Endothelial cell of umbilical vein (primary cell): Measurements from ENCODE around the gene CRTC1. TPM values are rescaled to one million over a fixed set of nuclear protein-coding genes. Genes with fewer than 3 reads are reported as not detected.

ENCODE experiments used
- BruUV-seq: library from RNA; stranded (reverse); fragments of 400-500 nt; replicated peaks from 2 replicates; lab custom pipeline; 2021; lab: Mats Ljungman, UMichigan
- CTCF ChIA-PET: fragments of 300-600, 350-600 bp; sonication (Branson Sonifier 250); formaldehyde crosslinking; loops from one replicate; lab custom pipeline; 2021; ENCODE audit warnings: antibody characterized with exemption, inconsistent platforms; lab: Charles Lee
- POLR2A ChIA-PET: fragments of 300-600, 350-600 bp; sonication (Branson Sonifier 250); formaldehyde crosslinking; loops from one replicate; lab custom pipeline; 2021; ENCODE audit warnings: antibody characterized with exemption, inconsistent platforms; lab: Charles Lee
- DNase-seq: peaks from one replicate; pipeline ENCODE4 v3.0.0-alpha.2; 2011; ENCODE audit warnings: low read depth, low spot score
- FAIRE-seq: peaks from 2 replicates; lab custom pipeline; 2011; peaks lifted over from hg19 to GRCh38; lab: Jason Lieb, UNC
- H2AFZ ChIP-seq: 2 replicates; pipeline ENCODE4 v1.6.0; 2012; ENCODE audit warnings: low read depth, low read length, control low read depth, inconsistent platforms
- H3K27ac ChIP-seq: 2 replicates; pipeline ENCODE4 v1.5.1; 2011; ENCODE audit warnings: low read depth, mild to moderate bottlenecking, control low read depth, low read length, moderate library complexity; ENCODE audit not compliant: insufficient read depth
- H3K27me3 ChIP-seq, 2 experiments: 2 replicates each; pipeline versions ENCODE4 v1.6.0 to v1.6.1; 2011; ENCODE audit warnings: low read length in 2 of 2, mixed read lengths in 1 of 2; ENCODE audit not compliant: control insufficient read depth in 2 of 2, insufficient read depth in 2 of 2
- H3K36me3 ChIP-seq, 2 experiments: 2 replicates in 1 of 2; 3 replicates in 1 of 2; pipeline ENCODE4 v1.5.1; 2011; ENCODE audit warnings: low read length in 2 of 2, mild to moderate bottlenecking in 1 of 2, moderate library complexity in 1 of 2; ENCODE audit not compliant: control insufficient read depth in 2 of 2, insufficient read depth in 2 of 2; ENCODE audit errors: extremely low read depth in 1 of 2
- H3K4me1 ChIP-seq: 3 replicates; pipeline ENCODE4 v1.5.1; 2011; ENCODE audit warnings: mild to moderate bottlenecking, low read length; ENCODE audit not compliant: control insufficient read depth, insufficient read depth; ENCODE audit errors: extremely low read depth
- H3K4me2 ChIP-seq: 2 replicates; pipeline ENCODE4 v1.6.1; 2011; ENCODE audit warnings: low read length, control low read depth, mixed read lengths; ENCODE audit not compliant: insufficient read depth
- H3K4me3 ChIP-seq, 3 experiments: fragments of 200-600 bp in 1 of 3; sonication (generic), shearing (Covaris generic) in 1 of 3; replicated peaks in 1 of 3; 2 replicates each; pipeline ENCODE4 v1.5.1; 2011 to 2016; ENCODE audit warnings: control low read depth in 3 of 3, low read length in 3 of 3, mild to moderate bottlenecking in 2 of 3, inconsistent platforms in 1 of 3, low read depth in 1 of 3, moderate library complexity in 1 of 3; ENCODE audit not compliant: insufficient read depth in 1 of 3
- H3K79me2 ChIP-seq: 2 replicates; pipeline ENCODE4 v1.6.0; 2012; ENCODE audit warnings: low read length, inconsistent platforms; ENCODE audit not compliant: control insufficient read depth, insufficient read depth
- H3K9ac ChIP-seq: replicated peaks from 2 replicates; pipeline ENCODE3; 2011; ENCODE audit warnings: low read length, control low read depth; ENCODE audit not compliant: insufficient read depth; ENCODE audit errors: extremely low read depth
- H3K9me1 ChIP-seq: replicated peaks from 3 replicates; pipeline ENCODE4 v1.6.0; 2011; ENCODE audit warnings: mild to moderate bottlenecking, low read length; ENCODE audit not compliant: control insufficient read depth, insufficient read depth; ENCODE audit errors: extremely low read depth
- H3K9me3 ChIP-seq: replicated peaks from 2 replicates; pipeline ENCODE4 v1.5.1; 2012; ENCODE audit warnings: low read length, inconsistent platforms; ENCODE audit not compliant: control insufficient read depth, insufficient read depth
- H4K20me1 ChIP-seq: replicated peaks from 2 replicates; pipeline ENCODE3; 2011; ENCODE audit warnings: mild to moderate bottlenecking, low read length; ENCODE audit not compliant: control insufficient read depth, insufficient read depth; ENCODE audit errors: extremely low read depth
- EZH2 ChIP-seq: IDR thresholded peaks from 2 replicates; pipeline ENCODE4 v1.6.1; 2012; ENCODE audit warnings: borderline replicate concordance, low read depth, mild to moderate bottlenecking, moderate library complexity, low read length, inconsistent platforms; ENCODE audit not compliant: severe bottlenecking
- FOS ChIP-seq: IDR thresholded peaks from 2 replicates; pipeline ENCODE4 v1.6.1; 2011; ENCODE audit warnings: mild to moderate bottlenecking, low read length, moderate library complexity, borderline replicate concordance; ENCODE audit not compliant: insufficient read depth
- GATA2 ChIP-seq: IDR thresholded peaks from 2 replicates; pipeline ENCODE4 v1.7.0; 2011; ENCODE audit warnings: low read depth, mild to moderate bottlenecking, moderate library complexity, mixed read lengths, low read length; ENCODE audit not compliant: insufficient read length, insufficient read depth
- JUN ChIP-seq: IDR thresholded peaks from 2 replicates; pipeline ENCODE4 v1.6.1; 2011; ENCODE audit warnings: borderline replicate concordance, low read depth; ENCODE audit not compliant: insufficient read length, insufficient read depth
- MYC ChIP-seq: IDR thresholded peaks from one replicate; pipeline ENCODE4 v1.6.1; 2011; ENCODE audit warnings: mild to moderate bottlenecking, low read depth, low read length
- POLR2A ChIP-seq: IDR thresholded peaks from 2 replicates; pipeline ENCODE4 v1.6.1; 2012; ENCODE audit warnings: low read depth, mild to moderate bottlenecking, control low read depth, low read length
- POLR2AphosphoS5 ChIP-seq: IDR thresholded peaks from 2 replicates; pipeline ENCODE4 v1.6.1; 2012; ENCODE audit warnings: low read depth, mild to moderate bottlenecking, control low read depth, low read length, moderate library complexity; ENCODE audit not compliant: insufficient read depth
- dilution Hi-C: fragments of 300-500 bp; cut with MboI; formaldehyde crosslinking; loops from one replicate; pipeline ENCODE4 v1.15.0; 2019; ENCODE audit warnings: low sequenced_read_pairs; ENCODE audit not compliant: extremely low pct_ligation_motif_present
- intact Hi-C: fragments of 100-400 bp; cut with micrococcal nuclease; formaldehyde crosslinking; loops from one replicate; pipeline ENCODE4 v1.10.0; 2022
- polyA plus RNA-seq, 4 experiments: library from polyadenylated mRNA; depleted of rRNA in 3 of 4; stranded (reverse) in 3 of 4; unstranded in 1 of 4; fragments of >200 nt; gene quantifications; 2 replicates each; pipeline versions ENCODE4 v1.2.1 to v1.2.3, GENCODE V29; 2011 to 2012; ENCODE audit warnings: missing spikeins in 1 of 4
- total RNA-seq: library from RNA; stranded (reverse); gene quantifications from 2 replicates; pipeline ENCODE4 v1.2.3, GENCODE V29; 2021
- TF ChIP-seq, protein P1 (sequence below): IDR thresholded peaks from 2 replicates; pipeline ENCODE4 v1.6.1; 2011; ENCODE audit not compliant: insufficient read depth, insufficient read length
- TF ChIP-seq, protein P2 (sequence below), 2 donors: IDR thresholded peaks; 1 replicate in 1 of 2; 2 replicates in 1 of 2; pipeline ENCODE4 v1.5.1; 2011; ENCODE audit warnings: low read length in 2 of 2, mild to moderate bottlenecking in 2 of 2, moderate library complexity in 2 of 2, control low read depth in 1 of 2, inconsistent platforms in 1 of 2, low read depth in 1 of 2; ENCODE audit not compliant: insufficient read depth in 1 of 2; ENCODE audit errors: extremely low read depth in 1 of 2

Gene CRTC1
- total and polyA plus RNA-seq, 2 donors (not counting 3 experiments of a cell fraction or from before 2014, with no cell fraction given), result 4.2 to 11.4 TPM

DNA sequence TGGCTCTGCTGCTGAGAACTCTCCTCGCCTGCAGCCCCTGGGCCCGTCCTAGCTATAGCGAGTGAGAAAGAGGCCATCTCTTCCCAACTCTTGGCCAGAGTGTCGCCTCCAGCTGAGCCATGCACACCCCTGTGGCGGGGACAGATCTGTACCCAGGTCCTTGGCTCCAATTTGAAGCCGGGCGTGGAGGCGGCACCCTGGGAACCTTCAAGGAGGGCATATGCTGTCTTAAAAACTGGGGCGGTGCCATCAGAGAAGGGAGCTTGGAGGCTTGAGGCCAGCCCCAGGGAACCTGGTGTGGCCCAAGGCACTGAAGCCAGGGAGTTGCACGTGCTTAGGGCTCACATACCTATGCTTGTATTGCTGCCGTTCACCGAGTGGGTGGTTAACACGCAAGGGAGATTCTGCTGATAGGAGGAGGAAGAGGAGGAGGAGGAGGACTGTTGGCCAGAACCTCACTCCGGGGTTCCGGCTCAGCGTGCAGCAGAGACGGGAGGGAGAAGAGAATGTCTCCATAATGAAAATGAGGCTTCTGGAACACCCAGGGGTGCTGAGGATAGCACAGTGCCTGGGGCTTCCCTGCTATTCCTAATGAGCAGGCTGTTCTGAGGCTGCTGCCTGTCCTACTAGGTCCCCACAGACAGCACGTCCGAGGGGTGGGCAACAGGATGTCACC, 67.0 kb downstream of the CRTC1 start:
- Histone ChIP-seq H3K9me3 (no peaks in the 10 kb centered on the region), H3K9me1 (no peaks in the 10 kb centered on the region), H3K27ac (no peak overlapping the region), H2AFZ (no peak overlapping the region), H3K9ac (no peak overlapping the region), H3K27me3 (no peaks in the 10 kb centered on the region), H3K4me3 (no peak overlapping the region), H3K36me3 (peaks cover 0 to 3% of the 10 kb centered on the region in 2 experiments), H4K20me1 (no peaks in the 10 kb centered on the region), H3K4me2 (no peak overlapping the region), H3K4me1 (no peaks in the 10 kb centered on the region), H3K79me2 (no peaks in the 10 kb centered on the region)
- BruUV-seq, result no TSS peak
- dilution Hi-C loops, result no loop called here
- TF ChIP-seq, protein P1, sequence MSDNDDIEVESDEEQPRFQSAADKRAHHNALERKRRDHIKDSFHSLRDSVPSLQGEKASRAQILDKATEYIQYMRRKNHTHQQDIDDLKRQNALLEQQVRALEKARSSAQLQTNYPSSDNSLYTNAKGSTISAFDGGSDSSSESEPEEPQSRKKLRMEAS, result no peak
- TF ChIP-seq MYC, result no peak
- no peak for TF ChIP-seq JUN
- no peak for TF ChIP-seq FOS
- TF ChIP-seq, protein P2, sequence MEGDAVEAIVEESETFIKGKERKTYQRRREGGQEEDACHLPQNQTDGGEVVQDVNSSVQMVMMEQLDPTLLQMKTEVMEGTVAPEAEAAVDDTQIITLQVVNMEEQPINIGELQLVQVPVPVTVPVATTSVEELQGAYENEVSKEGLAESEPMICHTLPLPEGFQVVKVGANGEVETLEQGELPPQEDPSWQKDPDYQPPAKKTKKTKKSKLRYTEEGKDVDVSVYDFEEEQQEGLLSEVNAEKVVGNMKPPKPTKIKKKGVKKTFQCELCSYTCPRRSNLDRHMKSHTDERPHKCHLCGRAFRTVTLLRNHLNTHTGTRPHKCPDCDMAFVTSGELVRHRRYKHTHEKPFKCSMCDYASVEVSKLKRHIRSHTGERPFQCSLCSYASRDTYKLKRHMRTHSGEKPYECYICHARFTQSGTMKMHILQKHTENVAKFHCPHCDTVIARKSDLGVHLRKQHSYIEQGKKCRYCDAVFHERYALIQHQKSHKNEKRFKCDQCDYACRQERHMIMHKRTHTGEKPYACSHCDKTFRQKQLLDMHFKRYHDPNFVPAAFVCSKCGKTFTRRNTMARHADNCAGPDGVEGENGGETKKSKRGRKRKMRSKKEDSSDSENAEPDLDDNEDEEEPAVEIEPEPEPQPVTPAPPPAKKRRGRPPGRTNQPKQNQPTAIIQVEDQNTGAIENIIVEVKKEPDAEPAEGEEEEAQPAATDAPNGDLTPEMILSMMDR (IDR thresholded peaks at IDR 0.05; ENCODE audit: extremely low read depth in 1 of 2, insufficient read depth in 1 of 2, low read depth in 1 of 2, low read length in 2 of 2), result no peak
- TF ChIP-seq POLR2A, result no peak
- TF ChIP-seq GATA2, result no peak
- no peak for TF ChIP-seq POLR2AphosphoS5
- TF ChIP-seq EZH2, result no peak
- POLR2A ChIA-PET, result no interaction called here
- FAIRE-seq (no peak), DNase-seq (no peak)
- CTCF ChIA-PET, result no interaction called here
- intact Hi-C loops, result no loop called here
